Type B pancreatic cell (in vitro differentiated cells): ENCODE measurements around the gene CCDC57. TPM values are rescaled to one million over a fixed set of nuclear protein-coding genes. Genes with fewer than 3 reads are reported as not detected.

ENCODE experiments used
- DNase-seq: peaks from one replicate; pipeline ENCODE4 v3.0.0; 2021; ENCODE audit warnings: mixed read lengths; ENCODE audit not compliant: unreplicated experiment; ENCODE audit errors: extremely low spot score
- H3K27ac Mint-ChIP-seq: 2 replicates; pipeline ENCODE4 v1.8.0; 2021; ENCODE audit warnings: mild to moderate bottlenecking, mixed read lengths
- H3K27me3 Mint-ChIP-seq: 2 replicates; pipeline ENCODE4 v1.8.0; 2021; ENCODE audit warnings: mixed read lengths
- H3K36me3 Mint-ChIP-seq: 2 replicates; pipeline ENCODE4 v1.8.0; 2021; ENCODE audit warnings: mixed read lengths
- H3K4me1 Mint-ChIP-seq: one replicate; pipeline ENCODE4 v1.8.0; 2021; ENCODE audit warnings: mixed read lengths; ENCODE audit not compliant: unreplicated experiment
- H3K4me3 Mint-ChIP-seq: 2 replicates; pipeline ENCODE4 v1.8.0; 2021; ENCODE audit warnings: mild to moderate bottlenecking, mixed read lengths
- H3K9me3 Mint-ChIP-seq: 2 replicates; pipeline ENCODE4 v1.8.0; 2021; ENCODE audit warnings: mixed read lengths
- CTCF ChIP-seq: fragments of 200-600 bp; sonication (generic); conservative IDR thresholded peaks from 2 replicates; pipeline ENCODE4 v1.5.0; 2021; ENCODE audit warnings: antibody characterized with exemption, mild to moderate bottlenecking
- total RNA-seq: library from RNA; stranded (reverse); gene quantifications from 2 replicates; pipeline ENCODE4 v1.2.1, GENCODE V29; 2021; ENCODE audit warnings: low replicate concordance

The CCDC57 gene
- total RNA-seq, 1 donor from 2014 or later = 58.7 TPM

- no peak for DNase-seq
- no peak for TF ChIP-seq CTCF
- H3K4me3 Mint-ChIP-seq = no peak overlapping the region
- no peaks in the 10 kb centered on the region for H3K27me3 Mint-ChIP-seq
- peaks cover 12% of the 10 kb centered on the region for H3K4me1 Mint-ChIP-seq
- no peaks in the 10 kb centered on the region for H3K36me3 Mint-ChIP-seq
- H3K27ac Mint-ChIP-seq = no peak overlapping the region
- no peaks in the 10 kb centered on the region for H3K9me3 Mint-ChIP-seq
Measured at GRCh38 chr17:82203920-82204319, 8.7 kb downstream of the CCDC57 start.

GRCh38 chr17:82202981-82203380 lies 9.7 kb downstream of the CCDC57 start:
- no peak overlapping the region for H3K4me3 Mint-ChIP-seq
- peaks cover 12% of the 10 kb centered on the region for H3K4me1 Mint-ChIP-seq
- no peak for TF ChIP-seq CTCF

GRCh38 chr17:82201498-82201910 lies 11.1 kb downstream of the CCDC57 start:
- Mint-ChIP-seq H3K36me3 (peaks cover 5% of the 10 kb centered on the region), H3K27me3 (no peaks in the 10 kb centered on the region), H3K4me3 (no peak overlapping the region), H3K27ac (no peak overlapping the region), H3K9me3 (no peaks in the 10 kb centered on the region), H3K4me1 (peaks cover 12% of the 10 kb centered on the region)
- TF ChIP-seq CTCF = no peak
- no peak for DNase-seq

More at GRCh38 chr17:82202981-82203380, 9.7 kb downstream of the CCDC57 start:
- no peaks in the 10 kb centered on the region for H3K27me3 Mint-ChIP-seq
- peaks cover 3% of the 10 kb centered on the region for H3K36me3 Mint-ChIP-seq
- H3K27ac Mint-ChIP-seq = no peak overlapping the region
- H3K9me3 Mint-ChIP-seq = no peaks in the 10 kb centered on the region
- no peak for DNase-seq

GRCh38 chr17:82200743-82201497 lies 11.7 kb downstream of the CCDC57 start:
- peaks cover 8% of the 10 kb centered on the region for H3K36me3 Mint-ChIP-seq
- H3K9me3 Mint-ChIP-seq = no peaks in the 10 kb centered on the region
- no peak for TF ChIP-seq CTCF
- no peak for DNase-seq
- no peak overlapping the region for H3K27ac Mint-ChIP-seq
- peaks cover 10% of the 10 kb centered on the region for H3K4me1 Mint-ChIP-seq
- H3K27me3 Mint-ChIP-seq = no peaks in the 10 kb centered on the region
- no peak overlapping the region for H3K4me3 Mint-ChIP-seq

GRCh38 chr17:82200135-82200534 lies 12.5 kb downstream of the CCDC57 start:
- peaks cover 3% of the 10 kb centered on the region for H3K4me1 Mint-ChIP-seq
- H3K27ac Mint-ChIP-seq = no peak overlapping the region
- H3K9me3 Mint-ChIP-seq = no peaks in the 10 kb centered on the region
- TF ChIP-seq CTCF = no peak
- no peaks in the 10 kb centered on the region for H3K27me3 Mint-ChIP-seq
- H3K36me3 Mint-ChIP-seq = peaks cover 12% of the 10 kb centered on the region
- H3K4me3 Mint-ChIP-seq = no peak overlapping the region
- DNase-seq = no peak
